SK-N-SH (cell line): ENCODE measurements around the gene MARCHF11. TPM values are rescaled to one million over a fixed set of nuclear protein-coding genes. Genes with fewer than 3 reads are reported as not detected.

Experiments
- CTCF ChIA-PET: fragments of 300-600, 350-600 bp; formaldehyde crosslinking; extraction: SDS; loops from one replicate; lab custom pipeline; 2021; lab: Yijun Ruan, JAX
- POLR2A ChIA-PET: fragments of 350-600 bp; sonication (Branson Sonifier 250); formaldehyde crosslinking; extraction: SDS; loops from one replicate; lab custom pipeline; 2020; ENCODE audit warnings: antibody characterized with exemption, inconsistent platforms; lab: Yijun Ruan, JAX
- DNase-seq: peaks from one replicate; pipeline ENCODE4 v3.0.0; 2012
- H2AFZ ChIP-seq: fragments of 200-600 bp; sonication (generic); 2 replicates; pipeline ENCODE4 v1.8.1; 2016; ENCODE audit warnings: antibody characterized with exemption, mild to moderate bottlenecking, low read depth
- H3F3A ChIP-seq: fragments of 200-600 bp; sonication (generic); replicated peaks from 2 replicates; pipeline ENCODE3; 2016; ENCODE audit warnings: antibody characterized with exemption, mild to moderate bottlenecking; ENCODE audit not compliant: insufficient read depth
- H3K27ac ChIP-seq, 2 experiments: fragments of 200-500 bp in 1 of 2; fragments of 200-600 bp in 1 of 2; sonication (Bioruptor generic) in 1 of 2; sonication (generic), shearing (Covaris generic) in 1 of 2; 2 replicates each; pipeline versions ENCODE4 v1.5.1 to v1.6.1; 2014 to 2016; ENCODE audit warnings: low read depth in 2 of 2, inconsistent platforms in 1 of 2, low read length in 1 of 2, mild to moderate bottlenecking in 1 of 2, mixed read lengths in 1 of 2
- H3K27me3 ChIP-seq: fragments of 200-600 bp; sonication (generic), shearing (Covaris generic); 2 replicates; pipeline ENCODE4 v1.6.1; 2016; ENCODE audit warnings: mixed run types; ENCODE audit not compliant: insufficient read depth
- H3K36me3 ChIP-seq, 2 experiments: fragments of 200-500 bp in 1 of 2; fragments of 200-600 bp in 1 of 2; sonication (Bioruptor generic) in 1 of 2; sonication (generic) in 1 of 2; replicated peaks in 1 of 2; 2 replicates each; pipeline versions ENCODE3 to v1.5.1; 2014 to 2016; ENCODE audit warnings: low read length in 1 of 2, mild to moderate bottlenecking in 1 of 2; ENCODE audit not compliant: insufficient read depth in 2 of 2, control insufficient read depth in 1 of 2
- H3K4me1 ChIP-seq, 2 experiments: fragments of 200-500 bp in 1 of 2; fragments of 200-600 bp in 1 of 2; sonication (Bioruptor generic) in 1 of 2; sonication (generic), shearing (Covaris generic) in 1 of 2; 2 replicates each; pipeline versions ENCODE4 v1.5.1 to v1.6.1; 2014 to 2016; ENCODE audit warnings: low read depth in 1 of 2, low read length in 1 of 2, mixed run types in 1 of 2; ENCODE audit not compliant: insufficient read depth in 2 of 2, control insufficient read depth in 1 of 2
- H3K4me2 ChIP-seq: fragments of 200-600 bp; sonication (generic), shearing (Covaris generic); 2 replicates; pipeline ENCODE4 v1.6.1; 2017; ENCODE audit warnings: mixed run types
- H3K4me3 ChIP-seq, 2 experiments: fragments of 200-500 bp in 1 of 2; fragments of 200-600 bp in 1 of 2; sonication (Bioruptor generic) in 1 of 2; sonication (generic), shearing (Covaris generic) in 1 of 2; 2 replicates each; pipeline versions ENCODE4 v1.5.1 to v1.8.1; 2014 to 2016; ENCODE audit warnings: low read depth in 2 of 2, inconsistent platforms in 1 of 2, low read length in 1 of 2, mild to moderate bottlenecking in 1 of 2, mixed read lengths in 1 of 2, moderate library complexity in 1 of 2
- H3K79me2 ChIP-seq: fragments of 200-600 bp; sonication (generic); 2 replicates; pipeline ENCODE4 v1.8.1; 2017; ENCODE audit warnings: mild to moderate bottlenecking; ENCODE audit not compliant: insufficient read depth
- H3K9ac ChIP-seq: fragments of 200-600 bp; sonication (generic); 2 replicates; pipeline ENCODE4 v1.6.1; 2017; ENCODE audit warnings: mixed run types
- H3K9me2 ChIP-seq: fragments of 200-600 bp; sonication (generic); 2 replicates; pipeline ENCODE4 v1.6.1; 2017; ENCODE audit warnings: mixed run types
- H3K9me3 ChIP-seq: fragments of 200-600 bp; sonication (generic); 2 replicates; pipeline ENCODE4 v1.6.1; 2017; ENCODE audit warnings: mixed run types, mild to moderate bottlenecking, moderate library complexity
- H4K20me1 ChIP-seq: fragments of 200-600 bp; sonication (generic); 2 replicates; pipeline ENCODE4 v1.6.1; 2017; ENCODE audit warnings: mild to moderate bottlenecking, mixed run types; ENCODE audit not compliant: insufficient read depth
- CTCF ChIP-seq: fragments of 200-600 bp; sonication (generic); IDR thresholded peaks from 2 replicates; pipeline ENCODE4 v1.6.1; 2017; ENCODE audit warnings: antibody characterized with exemption, mild to moderate bottlenecking, moderate library complexity
- EZH2phosphoT487 ChIP-seq: fragments of 200-600 bp; sonication (generic); IDR thresholded peaks from 2 replicates; pipeline ENCODE4 v1.6.1; 2017; ENCODE audit warnings: low read depth, mixed run types, mild to moderate bottlenecking, antibody characterized with exemption, moderate library complexity, borderline replicate concordance
- FOSL2 ChIP-seq: IDR thresholded peaks from 2 replicates; pipeline ENCODE4 v1.4.0; 2012; ENCODE audit warnings: low read depth, mild to moderate bottlenecking, moderate library complexity, borderline replicate concordance
- FOXJ3 ChIP-seq: sonication (generic); formaldehyde crosslinking; IDR thresholded peaks from 2 replicates; pipeline ENCODE4 v1.5.1; 2020; ENCODE audit warnings: mild to moderate bottlenecking, missing genetic modification reagents
- FOXM1 ChIP-seq: IDR thresholded peaks from 2 replicates; pipeline ENCODE4 v1.4.0; 2012; ENCODE audit warnings: low read depth, mild to moderate bottlenecking
- GABPA ChIP-seq: IDR thresholded peaks from 2 replicates; pipeline ENCODE4 v1.4.0; 2012; ENCODE audit warnings: low read depth, mild to moderate bottlenecking
- IRF3 ChIP-seq: fragments of 150-350 bp; IDR thresholded peaks from 2 replicates; pipeline ENCODE4 v1.6.1; 2016; ENCODE audit warnings: mild to moderate bottlenecking, low read depth, low read length
- JUND ChIP-seq: IDR thresholded peaks from 2 replicates; pipeline ENCODE4 v1.4.0; 2012
- MXI1 ChIP-seq: IDR thresholded peaks from 2 replicates; pipeline ENCODE4 v1.6.1; 2012; ENCODE audit warnings: mild to moderate bottlenecking, low read depth, low read length, improper control_type of control experiment
- NFIC ChIP-seq: IDR thresholded peaks from 2 replicates; pipeline ENCODE4 v1.4.0; 2012; ENCODE audit warnings: borderline replicate concordance
- NRF1 ChIP-seq: IDR thresholded peaks from 2 replicates; pipeline ENCODE4 v1.6.1; 2012; ENCODE audit warnings: low read depth, mild to moderate bottlenecking, low read length
- RFX5 ChIP-seq: IDR thresholded peaks from 2 replicates; pipeline ENCODE4 v1.6.1; 2012; ENCODE audit warnings: mild to moderate bottlenecking, improper control_type of control experiment, low read length
- RXRA ChIP-seq: IDR thresholded peaks from 2 replicates; pipeline ENCODE4 v1.4.0; 2012; ENCODE audit warnings: low read depth, mild to moderate bottlenecking, borderline replicate concordance
- TCF12 ChIP-seq: IDR thresholded peaks from 2 replicates; pipeline ENCODE4 v1.4.0; 2012
- USF1 ChIP-seq: IDR thresholded peaks from 2 replicates; pipeline ENCODE4 v1.4.0; 2012; ENCODE audit warnings: low read depth, borderline replicate concordance
- WGBS: methylation state at CpG from one replicate; pipeline ENCODE4 v1.1.6; 2017; ENCODE audit warnings: low lambda C conversion rate; 5-methylcytosine and 5-hydroxymethylcytosine counted together
- polyA plus RNA-seq, 3 experiments: library from polyadenylated mRNA; depleted of rRNA; stranded (reverse); fragments of >200 nt; gene quantifications; 2 replicates each; pipeline ENCODE4 v1.2.3, GENCODE V29; 2012

The MARCHF11 gene
- polyA plus RNA-seq, 1 of the 3 experiments (the other 2 are of a cell fraction) = 1.7 TPM

- Histone ChIP-seq H3K27ac (peak overlapping the region in 1 of 2 experiments; percentile 96; a peak in 2 of 4 replicates), H3K27me3 (peaks cover 6% of the 10 kb centered on the region; the same call in 1 of the 2 replicates), H3K9me2 (no peaks in the 10 kb centered on the region), H3F3A (no peaks in the 10 kb centered on the region), H3K4me2 (no peak overlapping the region)
- 50% methylated on average over 19 of the region's 63 CpGs for WGBS
- no peak for DNase-seq
- CTCF ChIA-PET = interaction anchor here (1.7 to 10.6 kb wide), 3 partner anchors 11 to 275 kb away, joined by 5 to 96 read pairs (median 37); no protein-coding TSS in a partner anchor
- POLR2A ChIA-PET = interaction anchor here (0.9 to 2.6 kb wide), 5 partner anchors 28 to 278 kb away, joined by 3 to 10 read pairs (median 5); no protein-coding TSS in a partner anchor
- no peak for TF ChIP-seq NRF1
- TF ChIP-seq TCF12 = no peak
- no peak for TF ChIP-seq FOSL2
- no peak for TF ChIP-seq IRF3
- no peak for TF ChIP-seq GABPA
- TF ChIP-seq NFIC = no peak
- no peak for TF ChIP-seq CTCF
- TF ChIP-seq FOXJ3 (CRISPR knock-in tag) = no peak
- TF ChIP-seq FOXM1 = no peak
- TF ChIP-seq MXI1 = no peak
- TF ChIP-seq RXRA = no peak
- no peak for TF ChIP-seq USF1
- no peak for TF ChIP-seq RFX5
- TF ChIP-seq EZH2phosphoT487 = no peak
- TF ChIP-seq JUND = no peak
- TF ChIP-seq, all 33 proteins: peak for 0
- Histone ChIP-seq H2AFZ (no peak overlapping the region), H3K4me1 (peaks cover 0 to 13% of the 10 kb centered on the region in 2 experiments; a peak in 2 of 4 replicates), H3K9me3 (no peaks in the 10 kb centered on the region), H3K36me3 (peaks cover 0 to 15% of the 10 kb centered on the region in 2 experiments), H3K4me3 (peak overlapping the region in 1 of 2 experiments; percentile 56; a peak in 2 of 4 replicates), H3K79me2 (no peaks in the 10 kb centered on the region), H4K20me1 (no peaks in the 10 kb centered on the region), H3K9ac (no peak overlapping the region)
Observed at GRCh38 chr5:16179936-16180788, 571 bp upstream of the MARCHF11 start.
